SH-SY5Y (cell line): Measurements from ENCODE around the gene POLR3E.

ENCODE experiments used
- GATA2 ChIP-seq: IDR thresholded peaks from 2 replicates; pipeline ENCODE4 v1.6.1; 2011; ENCODE audit warnings: mild to moderate bottlenecking, low read depth, low read length
- GATA3 ChIP-seq: IDR thresholded peaks from 2 replicates; pipeline ENCODE4 v1.6.1; 2011; ENCODE audit warnings: low read depth, mild to moderate bottlenecking, low read length, moderate library complexity

GRCh38 chr16:22357635-22357971, 60.4 kb downstream of the POLR3E start:
- TF ChIP-seq GATA2 (no peak), GATA3 (no peak)
